SH-SY5Y (cell line): Measurements from ENCODE around the gene TSSC4.

Experiments
- GATA2 ChIP-seq: IDR thresholded peaks from 2 replicates; pipeline ENCODE4 v1.6.1; 2011; ENCODE audit warnings: mild to moderate bottlenecking, low read depth, low read length
- GATA3 ChIP-seq: IDR thresholded peaks from 2 replicates; pipeline ENCODE4 v1.6.1; 2011; ENCODE audit warnings: low read depth, mild to moderate bottlenecking, low read length, moderate library complexity

DNA sequence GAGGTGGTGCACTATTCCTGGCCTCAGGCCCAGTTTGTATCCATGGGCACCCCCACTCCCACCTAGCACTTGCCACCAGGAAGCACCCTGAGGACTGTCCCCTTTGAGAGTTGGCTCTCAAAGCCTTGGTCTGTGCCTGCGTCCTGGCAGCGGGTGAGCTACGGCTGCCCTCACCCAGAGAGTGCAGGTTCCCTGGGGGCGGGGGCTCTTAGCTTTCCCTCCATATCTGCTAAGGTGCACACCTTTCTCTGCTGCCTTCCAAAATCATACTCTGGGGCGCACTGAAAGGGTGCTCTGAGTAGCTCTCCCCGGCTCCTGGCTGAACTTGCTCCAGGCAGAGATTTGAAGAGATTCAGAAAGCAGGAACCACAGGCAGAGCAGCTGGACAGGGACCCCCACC, 51.4 kb downstream of the TSSC4 start:
- TF ChIP-seq GATA2 (no peak), GATA3 (no peak)
